ENCODE measurements around the gene BCR. TPM values are rescaled to one million over a fixed set of nuclear protein-coding genes. Genes with fewer than 3 reads are reported as not detected.

BCR gene
- total RNA-seq, 1 experiment from 2014 or later, result 129 TPM

DNA sequence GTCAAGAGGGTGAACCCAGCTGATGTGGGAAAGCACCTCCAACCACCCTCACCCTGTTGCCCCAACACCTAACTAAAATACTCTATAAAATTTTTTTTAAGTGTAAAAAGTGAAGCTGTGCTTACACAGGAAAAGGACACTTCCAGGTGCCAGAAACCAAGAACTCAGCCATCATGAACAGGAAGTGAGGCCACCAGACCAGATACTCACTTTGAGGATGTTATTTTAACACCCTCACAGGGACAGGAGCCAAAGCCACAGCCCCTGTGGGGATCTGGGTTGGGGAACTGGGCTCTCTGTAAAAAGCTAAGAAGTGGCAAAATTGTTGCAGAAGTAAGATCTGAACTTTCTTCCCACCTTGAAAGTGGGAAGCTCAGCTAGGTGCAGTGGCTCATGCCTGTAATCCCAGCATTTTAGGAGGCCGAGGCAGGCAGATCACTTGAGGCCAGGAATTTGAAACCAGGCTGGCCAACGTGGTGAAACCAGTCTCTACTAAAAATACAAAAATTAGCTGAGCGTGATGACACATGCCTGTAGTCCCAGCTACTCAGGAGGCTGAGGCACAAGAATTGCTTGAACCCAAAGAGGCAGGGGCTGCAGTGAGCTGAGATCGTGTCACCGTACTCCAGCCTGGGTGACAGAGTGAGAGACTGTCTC is 42.3 kb upstream of the BCR start (continued):
- TF ChIP-seq, protein P1, sequence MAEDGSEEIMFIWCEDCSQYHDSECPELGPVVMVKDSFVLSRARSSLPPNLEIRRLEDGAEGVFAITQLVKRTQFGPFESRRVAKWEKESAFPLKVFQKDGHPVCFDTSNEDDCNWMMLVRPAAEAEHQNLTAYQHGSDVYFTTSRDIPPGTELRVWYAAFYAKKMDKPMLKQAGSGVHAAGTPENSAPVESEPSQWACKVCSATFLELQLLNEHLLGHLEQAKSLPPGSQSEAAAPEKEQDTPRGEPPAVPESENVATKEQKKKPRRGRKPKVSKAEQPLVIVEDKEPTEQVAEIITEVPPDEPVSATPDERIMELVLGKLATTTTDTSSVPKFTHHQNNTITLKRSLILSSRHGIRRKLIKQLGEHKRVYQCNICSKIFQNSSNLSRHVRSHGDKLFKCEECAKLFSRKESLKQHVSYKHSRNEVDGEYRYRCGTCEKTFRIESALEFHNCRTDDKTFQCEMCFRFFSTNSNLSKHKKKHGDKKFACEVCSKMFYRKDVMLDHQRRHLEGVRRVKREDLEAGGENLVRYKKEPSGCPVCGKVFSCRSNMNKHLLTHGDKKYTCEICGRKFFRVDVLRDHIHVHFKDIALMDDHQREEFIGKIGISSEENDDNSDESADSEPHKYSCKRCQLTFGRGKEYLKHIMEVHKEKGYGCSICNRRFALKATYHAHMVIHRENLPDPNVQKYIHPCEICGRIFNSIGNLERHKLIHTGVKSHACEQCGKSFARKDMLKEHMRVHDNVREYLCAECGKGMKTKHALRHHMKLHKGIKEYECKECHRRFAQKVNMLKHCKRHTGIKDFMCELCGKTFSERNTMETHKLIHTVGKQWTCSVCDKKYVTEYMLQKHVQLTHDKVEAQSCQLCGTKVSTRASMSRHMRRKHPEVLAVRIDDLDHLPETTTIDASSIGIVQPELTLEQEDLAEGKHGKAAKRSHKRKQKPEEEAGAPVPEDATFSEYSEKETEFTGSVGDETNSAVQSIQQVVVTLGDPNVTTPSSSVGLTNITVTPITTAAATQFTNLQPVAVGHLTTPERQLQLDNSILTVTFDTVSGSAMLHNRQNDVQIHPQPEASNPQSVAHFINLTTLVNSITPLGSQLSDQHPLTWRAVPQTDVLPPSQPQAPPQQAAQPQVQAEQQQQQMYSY (CRISPR knock-in tag; IDR thresholded peaks at IDR 0.05), result no peak
- TF ChIP-seq, protein P2, sequence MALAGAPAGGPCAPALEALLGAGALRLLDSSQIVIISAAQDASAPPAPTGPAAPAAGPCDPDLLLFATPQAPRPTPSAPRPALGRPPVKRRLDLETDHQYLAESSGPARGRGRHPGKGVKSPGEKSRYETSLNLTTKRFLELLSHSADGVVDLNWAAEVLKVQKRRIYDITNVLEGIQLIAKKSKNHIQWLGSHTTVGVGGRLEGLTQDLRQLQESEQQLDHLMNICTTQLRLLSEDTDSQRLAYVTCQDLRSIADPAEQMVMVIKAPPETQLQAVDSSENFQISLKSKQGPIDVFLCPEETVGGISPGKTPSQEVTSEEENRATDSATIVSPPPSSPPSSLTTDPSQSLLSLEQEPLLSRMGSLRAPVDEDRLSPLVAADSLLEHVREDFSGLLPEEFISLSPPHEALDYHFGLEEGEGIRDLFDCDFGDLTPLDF (CRISPR knock-in tag; IDR thresholded peaks at IDR 0.05), result no peak
- TF ChIP-seq GABPB1 (CRISPR knock-in tag; IDR thresholded peaks at IDR 0.05), result no peak
- TF ChIP-seq SP1 (CRISPR knock-in tag; conservative IDR thresholded peaks at IDR 0.05), result no peak
- no peak for TF ChIP-seq EMX1 (CRISPR knock-in tag; IDR thresholded peaks at IDR 0.05)
- no peak for TF ChIP-seq CREB1 (CRISPR knock-in tag; IDR thresholded peaks at IDR 0.05)
- TF ChIP-seq, protein P3, sequence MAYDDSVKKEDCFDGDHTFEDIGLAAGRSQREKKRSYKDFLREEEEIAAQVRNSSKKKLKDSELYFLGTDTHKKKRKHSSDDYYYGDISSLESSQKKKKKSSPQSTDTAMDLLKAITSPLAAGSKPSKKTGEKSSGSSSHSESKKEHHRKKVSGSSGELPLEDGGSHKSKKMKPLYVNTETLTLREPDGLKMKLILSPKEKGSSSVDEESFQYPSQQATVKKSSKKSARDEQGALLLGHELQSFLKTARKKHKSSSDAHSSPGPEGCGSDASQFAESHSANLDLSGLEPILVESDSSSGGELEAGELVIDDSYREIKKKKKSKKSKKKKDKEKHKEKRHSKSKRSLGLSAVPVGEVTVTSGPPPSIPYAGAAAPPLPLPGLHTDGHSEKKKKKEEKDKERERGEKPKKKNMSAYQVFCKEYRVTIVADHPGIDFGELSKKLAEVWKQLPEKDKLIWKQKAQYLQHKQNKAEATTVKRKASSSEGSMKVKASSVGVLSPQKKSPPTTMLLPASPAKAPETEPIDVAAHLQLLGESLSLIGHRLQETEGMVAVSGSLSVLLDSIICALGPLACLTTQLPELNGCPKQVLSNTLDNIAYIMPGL (CRISPR knock-in tag; IDR thresholded peaks at IDR 0.05), result no peak
- no peak for TF ChIP-seq PRRX2 (CRISPR knock-in tag; IDR thresholded peaks at IDR 0.05)
- TF ChIP-seq RORB (CRISPR knock-in tag; IDR thresholded peaks at IDR 0.05), result no peak

DNA sequence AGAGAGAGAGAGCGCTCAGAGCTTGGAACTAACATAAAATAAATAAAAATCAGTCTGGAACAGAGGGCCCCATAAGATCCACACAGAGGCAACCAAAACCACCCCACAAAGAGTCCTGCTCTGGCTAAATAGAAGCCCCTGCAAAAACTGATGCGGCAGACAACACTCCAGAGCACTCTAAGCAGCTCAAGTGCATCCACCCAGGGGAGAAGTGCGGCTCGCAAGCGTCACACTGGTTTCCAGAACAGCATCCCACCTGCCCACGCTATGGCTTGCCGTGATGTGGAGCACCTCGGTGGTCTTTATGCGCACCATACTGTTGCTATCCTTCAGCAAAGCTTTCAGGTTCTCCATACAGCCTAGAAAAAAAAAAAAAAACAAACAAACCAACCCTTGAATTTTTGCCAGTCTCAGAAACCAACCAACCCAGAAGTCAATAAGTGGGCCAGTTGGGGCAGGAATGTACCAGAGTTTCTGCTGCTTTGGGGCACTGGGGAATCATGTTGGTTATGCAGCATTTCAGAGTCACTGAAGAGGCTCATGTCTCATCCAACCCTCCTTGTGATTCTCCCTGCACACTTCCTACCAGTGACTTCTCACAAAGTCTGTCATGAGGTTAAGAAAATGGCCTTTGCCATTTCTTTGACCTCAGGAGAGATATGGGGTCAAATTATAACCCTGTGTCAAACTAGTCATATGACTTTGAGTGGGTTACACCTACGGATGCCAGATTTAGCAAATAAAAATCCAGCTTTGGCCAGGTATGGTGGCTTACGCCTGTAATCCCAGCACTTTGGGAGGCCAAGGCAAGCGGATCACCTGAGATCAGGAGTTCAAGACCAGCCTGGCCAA is 41.5 kb upstream of the BCR start:
- ChIA-PET CTCF (interaction anchor here (1.0 to 5.5 kb wide), 8 partner anchors 11 to 290 kb away, joined by 3 to 40 read pairs (median 8); no protein-coding TSS in a partner anchor), POLR2A (interaction anchor here (0.6 kb wide), 1 partner anchor 431 kb away, joined by 3 read pairs; no protein-coding TSS in a partner anchor)
- Mint-ChIP-seq H3K27me3 (ENCODE audit: low read depth) (peaks cover 3% of the 10 kb centered on the region; the same call in 1 of the 2 replicates), H3K36me3 (no peaks in the 10 kb centered on the region), H3K9me3 (no peaks in the 10 kb centered on the region), H3K4me3 (no peak overlapping the region), H3K4me1 (peaks cover 25% of the 10 kb centered on the region), H3K27ac (no peak overlapping the region)
- ATAC-seq (no peak), DNase-seq (ENCODE audit: low spot score) (no peak)
- no peak for TF ChIP-seq SMAD4 (CRISPR knock-in tag; IDR thresholded peaks at IDR 0.05)
- no peak for TF ChIP-seq TEAD4 (CRISPR knock-in tag; IDR thresholded peaks at IDR 0.05)
- TF ChIP-seq, protein P4, sequence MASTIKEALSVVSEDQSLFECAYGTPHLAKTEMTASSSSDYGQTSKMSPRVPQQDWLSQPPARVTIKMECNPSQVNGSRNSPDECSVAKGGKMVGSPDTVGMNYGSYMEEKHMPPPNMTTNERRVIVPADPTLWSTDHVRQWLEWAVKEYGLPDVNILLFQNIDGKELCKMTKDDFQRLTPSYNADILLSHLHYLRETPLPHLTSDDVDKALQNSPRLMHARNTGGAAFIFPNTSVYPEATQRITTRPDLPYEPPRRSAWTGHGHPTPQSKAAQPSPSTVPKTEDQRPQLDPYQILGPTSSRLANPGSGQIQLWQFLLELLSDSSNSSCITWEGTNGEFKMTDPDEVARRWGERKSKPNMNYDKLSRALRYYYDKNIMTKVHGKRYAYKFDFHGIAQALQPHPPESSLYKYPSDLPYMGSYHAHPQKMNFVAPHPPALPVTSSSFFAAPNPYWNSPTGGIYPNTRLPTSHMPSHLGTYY (CRISPR knock-in tag; IDR thresholded peaks at IDR 0.05), result no peak
- TF ChIP-seq ZNF121 (CRISPR knock-in tag; IDR thresholded peaks at IDR 0.05), result no peak
- TF ChIP-seq, protein P1 (CRISPR knock-in tag; IDR thresholded peaks at IDR 0.05), result no peak

Data from WTC11 (cell line).